Rectal smooth muscle tissue (tissue), 1 donor: ENCODE measurements around the gene SLC26A2.

Experiments
- H3K27ac ChIP-seq: one replicate; pipeline ENCODE4 v1.7.0; 2013; ENCODE audit warnings: low read depth, low read length, inconsistent platforms
- H3K27me3 ChIP-seq: one replicate; pipeline ENCODE4 v1.7.0; 2013; ENCODE audit warnings: low read length; ENCODE audit not compliant: control insufficient read depth, insufficient read depth
- H3K36me3 ChIP-seq: one replicate; pipeline ENCODE4 v1.7.0; 2013; ENCODE audit warnings: low read length; ENCODE audit not compliant: control insufficient read depth, insufficient read depth
- H3K4me1 ChIP-seq: one replicate; pipeline ENCODE4 v1.7.0; 2013; ENCODE audit warnings: low read length; ENCODE audit not compliant: control insufficient read depth, insufficient read depth
- H3K4me3 ChIP-seq: one replicate; pipeline ENCODE4 v1.7.0; 2013; ENCODE audit warnings: low read length
- H3K9ac ChIP-seq: one replicate; pipeline ENCODE4 v1.7.0; 2013; ENCODE audit warnings: low read length

The SLC26A2 gene

GRCh38 chr5:149982505-149982904, 21.9 kb downstream of the SLC26A2 start:
- no peak overlapping the region for H3K9ac ChIP-seq
- no peaks in the 10 kb centered on the region for H3K4me1 ChIP-seq
- H3K4me3 ChIP-seq: no peak overlapping the region
- no peaks in the 10 kb centered on the region for H3K27me3 ChIP-seq
- peaks cover 10% of the 10 kb centered on the region for H3K36me3 ChIP-seq
- H3K27ac ChIP-seq: no peak overlapping the region

- H3K9ac ChIP-seq: no peak overlapping the region
- H3K27me3 ChIP-seq: no peaks in the 10 kb centered on the region
- no peaks in the 10 kb centered on the region for H3K4me1 ChIP-seq
- no peak overlapping the region for H3K27ac ChIP-seq
- H3K36me3 ChIP-seq: peaks cover 2% of the 10 kb centered on the region
- no peak overlapping the region for H3K4me3 ChIP-seq
These were observed 27.6 kb downstream of the SLC26A2 start for GRCh38 chr5:149988126-149988525.

DNA sequence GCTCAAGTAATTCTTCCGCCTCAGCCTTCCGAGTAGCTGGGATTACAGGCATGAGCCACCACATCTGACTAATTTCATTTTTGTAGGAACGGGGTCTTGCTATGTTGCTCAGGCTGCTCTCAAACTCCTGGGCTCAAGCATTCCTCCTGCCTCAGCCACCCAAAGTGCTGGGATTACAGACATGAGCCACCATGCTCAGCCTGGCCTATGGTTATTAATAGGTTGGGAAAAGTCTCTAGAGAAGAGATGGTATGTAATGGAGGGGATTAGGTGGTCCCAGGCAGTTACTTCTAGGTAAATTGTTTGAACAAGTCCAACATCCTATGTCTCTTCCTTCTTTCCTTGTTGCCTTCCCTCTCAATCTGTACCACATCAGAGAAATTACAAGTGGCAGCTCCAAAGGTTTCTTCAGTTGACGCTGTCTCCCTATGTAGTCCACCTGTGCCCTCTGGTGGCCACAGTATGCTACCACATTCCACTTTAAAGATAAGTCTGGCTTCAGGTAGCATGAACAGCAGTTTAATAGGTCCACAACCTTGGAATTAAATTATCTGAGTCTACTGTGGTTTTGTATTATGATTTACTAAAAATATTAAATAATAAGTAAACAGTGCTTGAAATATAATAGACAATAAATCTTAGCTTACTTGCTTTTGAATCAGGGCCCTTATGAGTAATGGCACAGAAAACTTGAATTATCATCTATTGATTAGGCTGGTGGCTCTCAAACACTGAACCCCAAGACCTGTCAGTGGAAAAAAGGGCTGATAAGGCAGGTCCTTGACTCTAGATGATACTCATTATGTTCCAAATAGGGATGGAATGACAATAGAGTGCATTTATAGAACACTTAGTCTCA, 30.2 kb downstream of the SLC26A2 start:
- H3K36me3 ChIP-seq: peaks cover 5% of the 10 kb centered on the region
- no peaks in the 10 kb centered on the region for H3K27me3 ChIP-seq
- no peak overlapping the region for H3K4me3 ChIP-seq
- H3K9ac ChIP-seq: no peak overlapping the region
- H3K4me1 ChIP-seq: no peaks in the 10 kb centered on the region
- no peak overlapping the region for H3K27ac ChIP-seq

- Histone ChIP-seq H3K4me1 (no peaks in the 10 kb centered on the region), H3K4me3 (no peak overlapping the region), H3K27me3 (no peaks in the 10 kb centered on the region), H3K27ac (no peak overlapping the region), H3K9ac (no peak overlapping the region), H3K36me3 (peaks cover 3% of the 10 kb centered on the region)
These were observed 32.9 kb downstream of the SLC26A2 start for GRCh38 chr5:149993471-149993870.

DNA sequence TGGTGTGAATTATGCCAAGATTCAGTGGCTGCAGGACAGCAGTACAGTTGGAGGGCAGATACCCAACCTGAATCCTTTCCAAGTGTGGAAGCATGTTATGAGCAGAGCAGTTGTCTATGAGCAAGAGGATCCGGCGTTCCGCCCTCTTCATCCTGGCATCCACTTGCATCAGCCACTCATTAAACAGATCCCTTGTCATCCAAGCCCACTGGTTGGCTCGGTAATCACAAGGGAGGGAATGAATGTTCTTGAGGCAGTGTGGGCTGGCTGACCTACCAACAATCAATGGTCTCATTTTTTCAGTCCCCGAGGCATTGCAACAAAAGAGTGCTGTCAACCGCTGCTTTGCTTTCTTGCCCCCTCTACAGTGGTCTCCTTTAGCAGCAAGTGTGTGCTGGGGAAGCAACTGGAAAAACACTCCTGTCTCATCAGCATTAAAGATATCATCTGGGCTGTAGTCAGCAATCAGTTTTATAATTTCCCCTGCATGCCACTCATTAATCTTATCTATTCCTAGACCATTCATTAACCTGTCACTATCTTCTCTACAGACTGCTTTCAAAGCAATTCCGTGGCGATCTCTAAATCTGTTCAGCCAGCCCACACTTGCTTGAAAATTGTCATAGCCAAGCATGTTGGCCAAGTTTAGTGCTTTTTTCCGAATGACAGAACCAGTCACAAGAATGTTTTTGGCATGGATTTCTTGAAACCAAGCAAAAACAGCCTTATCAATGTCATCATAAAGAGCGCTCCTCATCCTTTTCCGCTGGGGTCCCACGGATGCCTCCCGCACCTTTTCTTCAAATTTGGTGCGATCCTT, 35.0 kb downstream of the SLC26A2 start:
- no peak overlapping the region for H3K9ac ChIP-seq
- H3K27ac ChIP-seq: no peak overlapping the region
- no peaks in the 10 kb centered on the region for H3K27me3 ChIP-seq
- peaks cover 3% of the 10 kb centered on the region for H3K36me3 ChIP-seq
- H3K4me1 ChIP-seq: peaks cover 9% of the 10 kb centered on the region
- H3K4me3 ChIP-seq: no peak overlapping the region

DNA sequence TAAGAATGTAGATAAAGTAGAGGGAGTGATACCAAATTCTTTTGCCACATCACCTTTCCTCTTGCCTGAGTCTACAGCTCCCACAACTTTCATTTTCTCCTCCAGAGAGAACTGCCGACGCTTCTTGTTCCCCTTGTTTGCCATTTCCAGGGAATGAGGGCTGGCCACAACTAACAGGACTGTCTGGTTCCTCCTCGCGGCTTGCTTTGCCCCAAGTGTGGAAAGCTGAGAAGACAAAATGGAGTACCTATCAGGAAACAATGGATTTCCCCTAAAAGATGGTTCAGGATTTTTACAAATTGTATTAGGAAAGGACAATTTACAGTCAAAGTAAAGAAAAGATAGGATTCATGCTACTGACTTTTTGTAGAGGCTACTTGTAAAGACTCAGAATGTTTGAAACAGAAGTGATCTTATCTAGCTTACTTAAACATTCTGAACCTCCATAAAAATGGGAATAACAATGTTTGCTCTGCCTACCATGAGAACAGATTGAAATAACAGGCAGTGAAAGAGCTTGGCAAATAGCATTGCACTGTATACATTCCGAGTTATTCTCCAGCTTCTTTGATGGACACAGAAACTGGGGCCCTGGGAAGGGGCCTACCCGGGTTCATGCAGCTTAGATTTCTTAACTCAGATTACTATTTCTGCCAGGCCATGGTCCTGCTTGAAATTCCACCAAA, 35.8 kb downstream of the SLC26A2 start:
- Histone ChIP-seq H3K27ac (no peak overlapping the region), H3K4me1 (peaks cover 11% of the 10 kb centered on the region), H3K36me3 (peaks cover 3% of the 10 kb centered on the region), H3K27me3 (no peaks in the 10 kb centered on the region), H3K9ac (no peak overlapping the region), H3K4me3 (no peak overlapping the region)

DNA sequence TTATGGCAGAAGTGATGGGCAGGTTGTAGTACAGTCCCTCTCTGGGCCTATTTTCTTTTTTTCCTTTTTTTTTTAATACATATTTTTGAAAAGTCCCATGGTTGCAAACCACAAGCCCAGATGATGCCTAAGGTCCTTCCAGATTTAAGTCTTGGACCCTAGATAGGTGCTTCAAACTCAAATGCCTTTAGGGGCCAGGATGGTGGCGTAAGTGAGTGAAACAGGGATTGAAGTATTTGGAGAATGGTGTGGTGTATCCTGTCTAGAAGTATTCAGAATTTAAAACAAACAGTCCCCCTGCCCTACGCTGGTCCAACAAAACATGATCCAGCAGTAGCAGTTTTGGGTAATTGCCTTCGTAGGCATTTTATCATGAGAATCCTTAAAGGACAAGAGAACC, 37.7 kb downstream of the SLC26A2 start:
- peaks cover 20% of the 10 kb centered on the region for H3K4me1 ChIP-seq
- H3K36me3 ChIP-seq: peaks cover 3% of the 10 kb centered on the region
- H3K4me3 ChIP-seq: no peak overlapping the region
- H3K9ac ChIP-seq: no peak overlapping the region
- H3K27ac ChIP-seq: no peak overlapping the region
- H3K27me3 ChIP-seq: no peaks in the 10 kb centered on the region

GRCh38 chr5:149999359-149999758, 38.8 kb downstream of the SLC26A2 start:
- H3K27ac ChIP-seq: peak overlapping the region; percentile 94
- H3K4me3 ChIP-seq: peak overlapping the region; percentile 73
- no peak overlapping the region for H3K9ac ChIP-seq
- peaks cover 20% of the 10 kb centered on the region for H3K4me1 ChIP-seq
- peaks cover 3% of the 10 kb centered on the region for H3K36me3 ChIP-seq
- no peaks in the 10 kb centered on the region for H3K27me3 ChIP-seq

DNA sequence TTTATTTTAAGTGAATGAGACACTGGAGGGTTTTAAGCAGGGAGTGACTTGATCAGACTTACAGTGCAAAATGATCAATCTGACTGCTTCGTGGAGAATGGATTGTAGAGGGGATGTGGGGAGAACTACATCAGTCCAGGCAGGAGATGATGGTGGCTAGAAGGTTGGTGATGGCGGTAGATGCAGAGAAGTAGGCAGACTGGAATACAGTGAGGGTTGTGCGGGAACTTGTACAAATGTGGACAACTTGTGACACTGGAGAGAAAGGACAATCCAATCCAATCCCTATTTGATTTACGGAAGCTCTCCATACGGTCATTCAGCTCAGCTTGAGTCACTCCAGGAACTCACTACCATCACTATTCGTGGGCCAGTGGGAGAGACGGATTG, 39.3 kb downstream of the SLC26A2 start:
- peaks cover 20% of the 10 kb centered on the region for H3K4me1 ChIP-seq
- peak overlapping the region; percentile 94 for H3K27ac ChIP-seq
- H3K4me3 ChIP-seq: peak overlapping the region; percentile 73
- H3K9ac ChIP-seq: peak overlapping the region; percentile 94
- no peaks in the 10 kb centered on the region for H3K27me3 ChIP-seq
- peaks cover 3% of the 10 kb centered on the region for H3K36me3 ChIP-seq

DNA sequence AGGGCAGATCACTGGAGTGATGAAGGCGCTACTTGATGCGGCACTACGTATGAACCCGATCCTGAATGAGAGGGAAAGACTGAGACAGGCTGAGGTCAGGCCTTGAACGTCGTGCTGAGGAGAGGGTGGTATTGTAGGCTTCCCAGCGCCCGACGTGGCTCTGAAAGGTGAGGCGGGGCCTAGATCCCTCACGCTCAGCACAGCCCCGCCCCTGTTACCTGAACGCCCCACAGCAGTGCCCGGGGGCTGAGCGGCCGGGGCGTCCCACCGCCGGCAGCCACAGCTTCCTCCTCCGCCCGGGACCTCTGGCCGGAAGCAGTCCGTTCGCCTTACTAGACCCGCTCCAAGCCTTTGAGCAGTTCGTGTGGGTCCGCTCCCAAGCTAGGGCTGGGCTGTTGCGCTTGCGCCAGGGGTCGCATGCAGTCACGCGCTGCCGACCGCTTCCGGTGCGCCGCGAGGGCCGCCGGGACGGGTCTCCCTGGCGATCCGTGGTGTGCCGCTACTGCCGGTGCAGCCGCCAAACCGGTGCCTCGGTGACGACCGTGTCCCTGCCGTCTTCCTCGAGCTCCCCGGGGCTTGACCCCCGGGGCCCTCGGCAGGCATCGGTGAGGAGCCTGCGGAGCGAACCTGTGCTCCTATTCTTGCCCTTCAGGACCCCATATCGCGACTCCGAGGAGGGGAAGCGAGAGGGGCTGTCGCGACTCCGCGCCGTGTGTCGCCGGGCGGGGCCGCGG, 39.9 kb downstream of the SLC26A2 start, which contains the start of the genes HMGXB3 and TIGD6:
TSS of gene HMGXB3 (plus strand) at position 484 of the 734 bp plus-strand sequence. CDS start 4,114 bp downstream, outside the sequence.
TSS of gene TIGD6 (minus strand) at position 399 of the 734 bp plus-strand sequence. CDS start 4,306 bp downstream, outside the sequence.
- no peaks in the 10 kb centered on the region for H3K27me3 ChIP-seq
- no peaks in the 10 kb centered on the region for H3K36me3 ChIP-seq
- peaks cover 20% of the 10 kb centered on the region for H3K4me1 ChIP-seq
- peak within 1 kb of the TSS; percentile 73 for H3K4me3 ChIP-seq
- peak within 1 kb of the TSS; percentile 94 for H3K27ac ChIP-seq
- H3K9ac ChIP-seq: peak within 1 kb of the TSS; percentile 94

- no peaks in the 10 kb centered on the region for H3K36me3 ChIP-seq
- H3K27me3 ChIP-seq: no peaks in the 10 kb centered on the region
These were observed 40.6 kb downstream of the SLC26A2 start for GRCh38 chr5:150000990-150001659.

More at GRCh38 chr5:150000990-150001659, 40.6 kb downstream of the SLC26A2 start:
- H3K4me1 ChIP-seq: peaks cover 20% of the 10 kb centered on the region
- H3K9ac ChIP-seq: peak overlapping the region; percentile 94
- peak overlapping the region; percentile 73 for H3K4me3 ChIP-seq
- peak overlapping the region; percentile 94 for H3K27ac ChIP-seq
